ENCODE data around the gene IL4I1.
A peak's percentile ranks its signal among the peaks of the same experiment; 100 is the strongest.

IL4I1 gene

GRCh38 chr19:49870309-49870901 is 26.3 kb downstream of the IL4I1 start:
- TF ChIP-seq NFIC (IDR thresholded peaks at IDR 0.05): no peak
- no peak for TF ChIP-seq TCF12 (IDR thresholded peaks at IDR 0.05; ENCODE audit: low read depth)

- TF ChIP-seq MAX (IDR thresholded peaks at IDR 0.05): peak; percentile 85
- peak; percentile 83 for TF ChIP-seq EGR1 (IDR thresholded peaks at IDR 0.05)
- no peak for TF ChIP-seq YY1 (IDR thresholded peaks at IDR 0.05; ENCODE audit: low read depth)
- peak; percentile 51 for TF ChIP-seq TAF1 (IDR thresholded peaks at IDR 0.05; ENCODE audit: low read depth)
- TF ChIP-seq EP300 (IDR thresholded peaks at IDR 0.05; ENCODE audit: borderline replicate concordance): peak; percentile 52; the same call in 1 of the 2 replicates
- peak; percentile 9; the same call in 1 of the 2 replicates for TF ChIP-seq FOXM1 (IDR thresholded peaks at IDR 0.05; ENCODE audit: borderline replicate concordance, low read depth)
- no peak for TF ChIP-seq REST (IDR thresholded peaks at IDR 0.05; ENCODE audit: low read depth)
- peak; percentile 59; the same call in 1 of the 2 replicates for TF ChIP-seq CREB1 (IDR thresholded peaks at IDR 0.05; ENCODE audit: low read depth)
- no peak for TF ChIP-seq USF1 (IDR thresholded peaks at IDR 0.05)
Observed at GRCh38 chr19:49869484-49870308, 27.0 kb downstream of the IL4I1 start.

GRCh38 chr19:49869009-49869483 is 27.6 kb downstream of the IL4I1 start:
- TF ChIP-seq ZBTB7A (IDR thresholded peaks at IDR 0.05; ENCODE audit: low read depth) (peak; percentile 79; the same call in 1 of the 2 replicates), MAX (IDR thresholded peaks at IDR 0.05) (peak; percentile 49; the same call in 1 of the 2 replicates), TEAD4 (IDR thresholded peaks at IDR 0.05) (no peak)

GRCh38 chr19:49866933-49867782 is 29.5 kb downstream of the IL4I1 start, which contains the start of gene PNKP:
TSS of gene PNKP (minus strand) at chr19:49867576. CDS start at chr19:49867204, 372 bp downstream.
- no peak for TF ChIP-seq RAD21 (IDR thresholded peaks at IDR 0.05; ENCODE audit: low read depth)
- peak; percentile 48; the same call in 1 of the 2 replicates for TF ChIP-seq TAF1 (IDR thresholded peaks at IDR 0.05; ENCODE audit: low read depth)
- no peak for TF ChIP-seq REST (IDR thresholded peaks at IDR 0.05; ENCODE audit: low read depth)
- no peak for TF ChIP-seq EP300 (IDR thresholded peaks at IDR 0.05; ENCODE audit: borderline replicate concordance)
- TF ChIP-seq YY1 (IDR thresholded peaks at IDR 0.05; ENCODE audit: low read depth): peak; percentile 61
- no peak for TF ChIP-seq CEBPB (IDR thresholded peaks at IDR 0.05)
- TF ChIP-seq FOXM1 (IDR thresholded peaks at IDR 0.05; ENCODE audit: borderline replicate concordance, low read depth): peak; percentile 14; the same call in 1 of the 2 replicates
- TF ChIP-seq EGR1 (IDR thresholded peaks at IDR 0.05): peak; percentile 86
- TF ChIP-seq TEAD4 (IDR thresholded peaks at IDR 0.05): no peak
- peak; percentile 37; the same call in 1 of the 2 replicates for TF ChIP-seq ZBTB7A (IDR thresholded peaks at IDR 0.05; ENCODE audit: low read depth)
- no peak; the same call in none of the 2 replicates for TF ChIP-seq TCF12 (IDR thresholded peaks at IDR 0.05; ENCODE audit: low read depth)
- peak; percentile 68 for TF ChIP-seq CREB1 (IDR thresholded peaks at IDR 0.05; ENCODE audit: low read depth)
- peak; percentile 64 for TF ChIP-seq USF1 (IDR thresholded peaks at IDR 0.05)
- TF ChIP-seq MAX (IDR thresholded peaks at IDR 0.05): peak; percentile 70
- TF ChIP-seq NFIC (IDR thresholded peaks at IDR 0.05): 0 out of 2 replicates have a peak, but pooled peaks have one; percentile 44

GRCh38 chr19:49864890-49865289 is 31.8 kb downstream of the IL4I1 start:
- TF ChIP-seq REST (IDR thresholded peaks at IDR 0.05; ENCODE audit: low read depth) (no peak), YY1 (IDR thresholded peaks at IDR 0.05; ENCODE audit: low read depth) (no peak), TEAD4 (IDR thresholded peaks at IDR 0.05) (no peak), EP300 (IDR thresholded peaks at IDR 0.05; ENCODE audit: borderline replicate concordance) (no peak), RAD21 (IDR thresholded peaks at IDR 0.05; ENCODE audit: low read depth) (no peak), TCF12 (IDR thresholded peaks at IDR 0.05; ENCODE audit: low read depth) (no peak), FOXM1 (IDR thresholded peaks at IDR 0.05; ENCODE audit: borderline replicate concordance, low read depth) (no peak), USF1 (IDR thresholded peaks at IDR 0.05) (no peak), MAX (IDR thresholded peaks at IDR 0.05) (no peak), CREB1 (IDR thresholded peaks at IDR 0.05; ENCODE audit: low read depth) (no peak), EGR1 (IDR thresholded peaks at IDR 0.05) (no peak), CEBPB (IDR thresholded peaks at IDR 0.05) (no peak), NFIC (IDR thresholded peaks at IDR 0.05) (no peak), ZBTB7A (IDR thresholded peaks at IDR 0.05; ENCODE audit: low read depth) (no peak)

Measured in Ishikawa (cell line).